HG02938 (cell line): ENCODE measurements around the gene EPB41.
"Not testable (repeated sequence)": the region's sequence is repeated elsewhere in the genome, so short reads cannot be mapped to it uniquely, and the experiment has no call there.

ENCODE experiments used
- ATAC-seq: cut with Tn5 transposase; IDR thresholded peaks from one replicate; pipeline ENCODE4 v1.9.1; 2021; ENCODE audit warnings: mild to moderate bottlenecking, moderate library complexity; ENCODE audit not compliant: unreplicated experiment

The EPB41 gene

DNA sequence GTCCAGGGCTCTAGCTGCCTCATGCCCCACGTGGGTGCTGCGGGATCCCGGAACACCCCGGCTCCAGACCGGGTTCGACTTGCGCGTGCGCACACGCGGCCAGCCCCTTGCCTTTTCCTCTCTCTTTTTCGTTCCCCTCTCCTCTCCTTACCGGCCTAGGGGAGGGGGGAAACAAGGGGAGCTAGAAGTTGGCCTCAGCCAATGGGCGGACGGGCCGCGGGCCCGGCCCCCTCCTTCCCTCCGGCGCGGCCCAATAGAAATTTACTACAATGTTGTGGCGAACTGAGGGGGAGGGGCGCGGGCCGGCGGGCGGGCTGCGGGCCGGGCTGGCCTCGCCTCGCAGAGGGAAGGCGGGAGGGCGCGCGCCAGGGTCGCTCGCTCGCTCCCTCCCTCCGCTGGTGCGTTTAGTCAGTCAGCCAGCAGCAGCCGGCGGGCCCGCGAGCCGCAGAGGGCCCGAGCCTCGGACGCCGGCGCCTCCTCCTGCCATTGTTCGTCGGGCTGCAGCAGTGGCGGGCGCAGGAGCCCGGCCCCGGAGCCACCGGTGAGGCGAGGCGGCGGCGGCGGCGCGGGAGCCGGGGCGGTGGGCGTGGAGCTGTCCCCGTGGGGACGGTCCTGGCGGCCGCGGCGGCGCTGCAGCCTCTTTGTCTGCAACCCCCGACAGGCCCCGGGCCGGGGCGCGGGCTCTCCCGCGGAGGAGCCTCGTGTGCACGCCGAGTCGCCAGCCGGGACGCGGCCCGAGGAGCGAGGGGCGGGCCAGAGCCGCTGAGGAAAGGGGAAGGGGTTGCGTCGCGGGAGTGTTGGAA is at the start of gene EPB41:
TSS of gene EPB41 (plus strand) at position 342 of the 803 bp plus-strand sequence. CDS start 72,869 bp downstream, outside the sequence.
- peak; percentile 80 for ATAC-seq

DNA sequence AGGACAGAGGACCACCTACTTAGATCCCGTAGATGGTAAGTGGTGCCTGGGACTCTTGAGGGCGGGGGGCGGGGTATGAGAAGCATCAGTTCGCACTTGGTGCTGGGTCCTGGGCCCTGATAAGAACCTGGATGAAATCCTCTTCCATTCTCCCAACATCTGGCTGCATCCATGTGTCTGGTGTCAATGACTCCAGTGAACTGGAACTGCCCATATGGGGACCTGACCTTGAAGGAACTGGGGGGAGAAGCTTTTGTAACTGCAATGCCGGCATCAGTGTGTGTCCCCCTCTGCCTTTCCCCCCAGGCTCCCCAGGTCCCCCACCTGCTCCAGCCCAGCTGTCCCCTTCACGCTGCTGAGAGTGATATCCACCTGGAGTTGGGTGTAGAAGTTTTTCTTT is 49.7 kb upstream of the EPB41 start:
- no peak for ATAC-seq

DNA sequence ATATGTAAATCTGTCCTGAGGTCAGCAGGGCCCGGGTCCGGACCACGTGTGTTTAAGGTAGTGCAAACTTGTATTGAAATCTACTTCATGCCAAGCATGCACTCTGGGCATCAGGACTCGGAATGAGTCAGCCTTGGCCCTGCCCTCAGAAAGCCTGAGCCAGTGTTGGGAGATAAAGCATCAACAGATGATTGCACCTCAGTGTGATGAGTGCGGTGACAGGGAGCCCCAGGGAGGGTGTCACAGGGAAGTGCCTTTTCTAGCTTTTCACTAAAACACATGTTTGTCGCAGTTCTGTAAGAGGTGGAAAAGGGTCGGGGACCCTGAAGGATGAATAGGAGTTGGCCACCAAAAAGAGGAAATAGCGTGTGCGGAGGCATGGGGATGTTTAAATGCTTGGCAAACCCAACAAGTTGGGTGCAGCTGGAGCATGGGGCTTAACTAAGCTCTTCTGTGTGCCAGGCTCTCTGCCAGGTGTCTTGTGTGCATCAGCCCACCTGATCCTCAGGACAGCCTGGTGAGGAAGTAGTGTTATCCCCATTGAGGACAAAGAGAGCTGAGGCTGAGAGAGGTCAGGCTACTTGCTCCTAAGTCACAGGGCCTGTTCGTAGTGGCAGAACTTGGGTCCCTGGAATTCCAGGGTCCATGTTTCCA is 48.2 kb upstream of the EPB41 start:
- ATAC-seq = no peak

DNA sequence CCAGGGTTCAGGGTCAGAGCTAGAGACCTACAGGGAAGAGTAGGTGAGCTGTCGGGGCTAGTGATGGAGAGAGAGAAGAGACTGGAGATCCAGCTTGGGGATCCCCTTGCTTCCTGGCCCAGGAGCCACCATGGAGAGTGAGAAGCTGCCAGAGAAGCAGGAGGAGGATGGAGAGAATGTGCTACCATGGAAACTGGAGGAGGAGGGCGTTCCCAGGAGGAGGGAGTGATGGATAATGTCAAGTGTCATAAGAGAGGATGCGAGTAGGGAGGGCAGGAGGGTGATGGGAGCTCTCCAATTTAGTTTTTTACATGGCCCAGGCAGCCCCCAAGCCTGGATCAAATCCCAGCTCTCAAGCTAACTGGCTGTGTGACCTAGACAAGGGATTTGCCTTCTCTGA is 46.5 kb upstream of the EPB41 start:
- ATAC-seq = no peak

DNA sequence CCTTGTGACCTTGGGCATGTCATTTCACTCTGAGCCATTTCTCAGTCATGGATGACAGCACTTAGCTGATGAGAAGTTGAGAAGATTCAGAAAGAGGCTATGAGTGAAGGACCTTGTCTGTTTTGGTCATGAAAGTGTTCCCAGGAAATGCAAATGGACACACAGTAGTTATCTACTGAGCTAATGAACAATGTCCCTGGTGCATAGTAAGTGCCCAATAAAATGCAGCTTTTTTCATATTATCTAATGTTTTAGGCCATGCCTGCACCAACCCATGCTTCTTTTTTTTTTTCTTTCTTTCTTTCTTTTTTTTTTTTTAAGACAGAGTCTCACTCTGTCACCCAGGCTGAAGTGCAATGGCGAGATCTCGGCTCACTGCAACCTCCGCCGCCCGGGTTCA is 44.4 kb upstream of the EPB41 start:
- ATAC-seq = no peak

DNA sequence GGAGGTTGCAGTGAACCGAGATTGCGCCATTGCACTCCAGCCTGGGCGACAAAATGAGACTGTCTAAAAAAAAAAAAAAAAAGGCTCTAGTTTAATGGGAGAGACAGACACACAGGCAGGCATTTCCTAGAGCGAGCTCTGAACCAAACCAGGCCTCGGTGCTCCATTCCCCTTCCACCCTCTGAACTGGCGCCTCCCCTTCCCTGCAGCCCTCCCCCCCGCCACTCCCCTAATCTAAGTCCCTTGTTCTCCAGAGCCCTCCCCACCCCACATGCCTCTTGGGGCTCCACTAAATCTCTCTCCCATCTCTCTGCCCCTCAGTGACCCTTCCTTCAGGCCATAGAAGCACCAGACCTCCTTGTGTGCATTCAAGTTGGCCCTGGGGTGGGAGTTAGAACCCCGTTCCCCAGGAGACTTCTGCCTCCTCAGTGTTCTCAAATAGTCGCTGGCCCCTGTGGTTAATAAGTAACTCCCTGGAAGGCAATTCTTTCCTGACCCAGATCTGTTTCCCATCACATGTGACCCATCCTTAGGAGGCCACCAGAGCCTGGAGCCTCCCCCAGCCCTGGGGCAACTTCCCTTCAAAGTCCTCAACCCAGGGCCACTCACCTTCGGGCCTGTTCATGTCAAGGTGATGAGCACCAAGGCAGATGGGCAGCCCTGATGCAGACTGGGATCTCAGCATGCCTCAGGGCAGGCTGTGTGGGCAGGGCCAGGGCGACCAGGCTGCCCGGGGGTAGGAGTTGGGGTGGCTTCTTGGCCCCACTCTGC is 42.6 kb upstream of the EPB41 start:
- no peak for ATAC-seq

DNA sequence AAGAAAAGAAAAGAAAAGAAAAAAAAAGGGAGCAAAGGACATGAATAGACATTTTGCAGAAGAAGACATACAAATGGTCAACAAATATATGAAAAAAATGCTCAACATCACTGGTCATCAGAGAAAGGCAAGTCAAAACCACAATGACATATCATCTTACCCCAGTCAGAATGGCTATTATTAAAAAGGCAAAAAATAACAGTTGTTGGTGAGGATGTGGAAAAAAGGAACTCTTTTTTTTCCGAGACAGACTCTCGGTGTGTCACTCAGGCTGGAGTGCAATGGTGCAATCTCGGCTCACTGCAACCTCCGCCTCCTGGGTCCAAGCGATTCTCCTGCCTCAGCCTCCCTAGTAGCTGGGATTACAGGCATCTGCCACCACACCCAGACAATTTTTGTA is 39.2 kb upstream of the EPB41 start:
- not testable (repeated sequence) for ATAC-seq

DNA sequence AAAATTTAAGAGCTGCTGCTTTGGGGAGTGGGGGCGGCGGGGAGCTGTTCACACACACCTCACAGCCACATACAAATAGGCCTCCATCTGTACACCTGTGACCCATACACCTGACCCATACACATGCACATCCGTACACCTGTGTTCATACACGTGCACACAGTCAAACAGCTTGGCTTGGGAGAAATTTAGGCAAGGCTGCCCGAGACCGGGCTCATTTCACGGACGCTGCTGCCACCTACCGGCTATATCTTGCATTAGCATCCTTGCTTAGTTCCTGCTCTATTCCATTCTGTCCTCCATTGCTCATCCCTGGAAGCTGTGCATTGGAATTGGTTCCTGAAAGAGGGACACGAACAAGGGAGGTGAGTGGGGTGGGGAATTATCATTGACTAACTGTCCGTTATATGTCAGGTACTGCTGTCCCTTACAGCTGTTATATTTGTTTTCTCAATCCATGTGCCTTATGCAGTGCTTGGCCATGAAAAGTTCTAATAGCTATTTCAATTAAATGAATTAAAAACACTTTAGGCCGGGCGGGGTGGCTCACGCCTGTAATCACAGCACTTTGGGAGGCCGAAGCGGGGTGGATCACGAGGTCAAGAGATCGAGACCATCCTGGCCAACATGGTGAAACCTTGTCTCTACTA is 37.1 kb upstream of the EPB41 start:
- no peak for ATAC-seq

DNA sequence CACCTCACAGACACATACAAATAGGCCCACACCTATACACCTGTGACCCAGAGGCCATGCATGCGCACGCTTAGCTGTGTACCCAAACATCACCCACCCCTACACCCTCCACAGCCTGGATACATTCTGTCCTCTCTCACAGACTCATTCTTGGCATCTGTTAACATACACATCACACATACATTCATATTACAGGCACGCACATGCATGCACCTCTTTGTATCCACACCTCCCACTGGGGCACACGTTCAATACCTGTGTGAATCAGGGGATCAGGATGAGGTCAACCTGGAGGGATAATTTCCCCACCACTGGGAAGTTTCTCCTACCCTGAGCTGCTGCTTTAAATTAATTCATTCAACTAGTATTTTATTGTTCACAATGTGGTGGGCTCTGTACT is 35.6 kb upstream of the EPB41 start:
- no peak for ATAC-seq

DNA sequence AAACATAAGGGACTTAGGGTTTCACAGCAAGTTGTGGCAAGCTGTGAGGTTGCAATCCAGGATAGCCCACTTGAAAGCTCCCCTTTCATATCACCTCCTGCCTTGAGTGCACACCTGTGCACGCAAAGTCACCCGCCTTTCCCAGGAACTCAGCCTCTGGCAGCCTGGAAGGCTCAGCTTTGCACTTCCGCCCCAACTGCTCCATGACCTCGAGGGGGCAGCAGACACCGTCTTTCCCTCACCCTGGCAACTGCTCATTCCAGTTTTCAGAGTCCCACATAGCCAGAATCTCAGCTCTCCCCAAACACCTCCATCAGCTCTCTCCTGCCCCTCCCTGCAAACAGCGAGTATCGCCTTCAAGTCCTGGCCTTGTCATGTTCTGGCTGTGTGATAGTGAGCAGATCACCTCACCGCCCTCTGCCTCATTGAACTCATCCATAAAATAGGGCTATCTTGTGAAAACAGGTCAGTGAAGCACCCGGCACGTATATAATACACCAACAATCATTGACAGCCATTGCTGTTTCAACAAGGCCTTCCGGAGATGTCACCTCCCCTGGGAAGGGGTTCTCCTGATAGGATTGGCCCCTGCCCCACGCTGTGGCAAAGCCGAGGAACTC is 32.2 kb upstream of the EPB41 start:
- no peak for ATAC-seq

DNA sequence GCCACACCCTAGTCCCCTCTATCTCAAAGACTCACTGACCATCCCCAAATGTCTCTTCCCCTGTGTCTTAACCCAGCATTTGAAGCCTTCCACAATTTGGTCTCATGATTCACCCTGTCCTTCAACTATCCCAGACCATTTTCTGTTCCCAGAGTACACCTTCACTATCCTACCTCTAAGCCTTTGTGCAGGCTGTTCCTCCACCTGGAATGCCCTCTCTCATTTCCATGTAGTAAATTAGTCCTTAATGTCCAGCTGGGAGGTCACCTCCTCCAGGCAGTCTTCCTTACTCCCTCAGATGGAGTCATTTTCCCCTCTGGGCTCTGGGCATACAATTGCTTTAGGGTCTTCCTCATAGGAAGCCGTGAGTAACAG is 31.1 kb upstream of the EPB41 start:
- ATAC-seq = no peak

DNA sequence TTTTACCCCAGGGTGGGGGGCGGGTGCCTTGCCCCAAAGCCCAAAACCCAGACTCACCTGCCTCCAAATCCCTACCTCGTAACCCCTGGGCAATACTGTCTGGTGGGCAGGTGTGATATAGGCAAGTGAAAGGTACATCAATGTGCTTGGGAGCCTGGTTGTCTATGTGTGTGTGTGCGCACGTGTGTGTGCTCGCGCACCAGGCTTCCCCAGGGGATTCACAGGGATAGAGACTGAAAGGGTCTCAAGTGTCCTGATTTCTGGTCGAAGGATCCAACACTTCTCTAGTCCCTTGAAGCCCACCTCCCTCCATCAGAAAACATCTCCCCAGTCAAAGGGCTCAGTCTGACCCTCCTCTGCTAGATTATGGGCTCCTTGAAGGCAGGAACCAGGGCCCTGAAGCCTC is 28.9 kb upstream of the EPB41 start:
- no peak for ATAC-seq

DNA sequence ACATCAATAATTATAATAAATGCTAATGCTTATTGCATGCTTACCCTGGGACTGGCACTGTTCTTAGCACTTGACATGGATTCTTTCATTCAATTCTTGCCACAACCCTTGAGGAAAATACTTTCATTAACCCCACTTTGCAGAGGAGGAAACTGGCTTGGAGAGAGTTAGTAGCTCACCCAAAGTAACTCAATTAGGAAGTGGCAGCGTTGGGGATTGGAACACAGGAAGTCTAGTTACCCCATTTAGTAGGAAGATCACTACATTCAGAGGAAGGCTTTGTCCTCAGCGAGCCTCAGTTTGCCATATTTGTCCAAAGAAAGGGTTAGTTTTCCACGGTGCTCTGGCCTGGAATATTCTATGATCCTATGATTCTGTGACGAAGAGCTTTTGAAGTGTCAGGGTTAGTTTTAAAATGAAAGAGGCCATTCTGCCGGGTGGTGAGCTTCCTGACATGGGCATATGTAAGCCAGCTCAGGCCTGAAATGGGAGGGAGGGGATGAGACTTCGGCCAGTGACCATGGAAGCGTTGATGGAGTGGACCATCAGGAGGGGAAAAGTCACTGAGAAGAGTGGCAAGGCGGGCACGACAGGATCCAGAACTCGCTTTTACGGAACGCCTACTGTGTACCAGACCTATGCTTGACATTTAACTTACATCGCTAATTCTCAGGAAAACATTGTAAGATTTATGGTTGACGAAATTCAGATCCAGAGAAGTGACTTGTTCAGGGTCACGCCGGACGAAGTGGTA is 28.2 kb upstream of the EPB41 start:
- ATAC-seq = no peak

DNA sequence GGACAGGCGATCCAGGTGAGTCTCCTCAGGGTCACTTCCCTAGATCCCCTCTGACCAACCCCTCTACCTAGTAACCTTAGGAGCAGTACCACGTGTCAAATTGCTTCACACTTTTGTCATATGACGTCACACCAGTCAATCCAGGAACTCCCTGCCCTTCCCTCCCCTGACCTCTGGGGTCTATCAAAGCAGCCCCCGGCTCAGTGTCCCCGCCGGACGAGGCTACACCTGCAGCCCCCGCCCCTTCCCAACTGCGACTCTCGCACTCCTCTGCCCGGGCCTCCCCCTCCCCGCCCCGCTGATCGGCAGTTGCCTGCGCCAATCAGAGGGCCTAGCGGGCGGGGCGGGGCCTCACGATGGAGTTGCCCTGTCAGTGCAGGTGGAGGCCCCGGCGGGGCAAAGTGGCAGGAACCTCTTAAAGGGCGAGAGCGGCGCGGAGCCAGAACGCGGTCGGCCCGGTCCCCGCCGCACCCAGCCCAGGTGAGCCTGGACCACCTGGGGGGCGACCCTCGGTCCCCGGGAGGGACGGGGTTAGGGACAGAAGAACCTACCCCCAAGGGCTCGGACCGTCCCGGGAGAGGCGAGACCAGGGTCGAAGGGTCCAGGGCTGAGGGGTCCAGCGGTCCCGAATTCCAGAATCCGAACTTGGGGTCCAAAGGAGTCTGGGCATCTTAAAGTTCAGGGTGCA is 27.5 kb upstream of the EPB41 start:
- no peak for ATAC-seq

DNA sequence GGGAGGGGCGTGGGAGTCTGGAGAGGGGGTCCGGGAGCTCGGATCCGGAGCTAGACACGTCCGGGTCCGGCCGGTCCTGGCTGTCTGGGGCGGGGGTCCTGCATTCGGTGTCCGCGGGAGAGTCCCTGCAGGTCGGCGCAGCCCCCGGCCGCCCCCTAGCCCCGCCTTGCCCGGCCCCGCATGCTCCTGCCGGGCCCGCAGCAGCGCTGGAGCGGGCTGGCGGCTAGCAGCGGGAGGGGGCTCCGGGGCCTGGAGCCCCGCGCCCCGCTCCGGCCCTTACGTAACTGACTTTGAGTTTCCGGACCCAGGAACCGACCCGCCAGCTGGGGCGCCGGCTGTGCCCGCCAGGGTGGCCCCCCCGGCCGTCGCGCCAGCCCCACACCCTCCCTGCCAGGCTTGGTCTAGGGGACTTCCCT is 26.9 kb upstream of the EPB41 start:
- ATAC-seq = no peak

DNA sequence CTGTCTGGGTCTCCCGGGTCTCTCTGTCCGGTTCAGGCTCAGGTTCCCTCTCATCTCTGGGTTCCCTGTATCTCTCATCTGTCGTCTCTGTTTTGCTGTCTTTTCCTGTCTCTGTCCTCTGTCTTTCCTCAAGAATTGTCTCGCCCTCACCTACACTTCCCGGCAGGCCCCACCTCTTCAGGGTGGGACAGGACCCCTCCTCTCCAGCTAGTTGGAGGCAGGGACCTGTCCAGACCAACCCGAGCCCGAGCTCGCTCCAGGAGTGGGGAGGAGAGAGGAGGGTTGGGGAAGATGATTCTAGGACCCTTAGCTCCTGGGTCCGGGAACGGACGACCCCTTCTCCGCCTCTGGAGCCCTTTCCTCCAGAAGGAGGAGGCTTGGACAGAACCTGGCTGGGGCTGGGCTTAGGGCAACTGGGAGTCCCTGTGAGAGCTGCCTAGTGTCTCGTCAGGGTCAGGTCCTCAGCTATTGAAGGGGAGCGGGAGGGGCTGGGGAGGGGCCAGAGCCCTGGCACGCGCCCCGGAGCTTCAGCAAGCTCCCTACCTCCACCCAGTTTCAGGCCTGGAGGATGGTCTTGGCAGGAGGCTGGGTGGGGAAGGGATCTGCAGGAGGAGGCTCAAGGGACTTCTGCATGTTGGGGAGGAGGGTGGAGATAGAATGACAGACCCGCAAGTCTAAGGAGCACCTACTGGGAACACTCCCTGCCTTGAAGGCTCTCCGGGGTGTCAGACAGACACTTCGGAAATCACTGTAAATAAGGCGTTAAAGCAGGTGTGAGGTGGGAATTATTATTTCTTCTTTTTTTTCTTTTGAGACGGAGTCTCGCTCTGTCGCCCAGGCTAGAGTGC is 26.3 kb upstream of the EPB41 start:
- no peak for ATAC-seq

DNA sequence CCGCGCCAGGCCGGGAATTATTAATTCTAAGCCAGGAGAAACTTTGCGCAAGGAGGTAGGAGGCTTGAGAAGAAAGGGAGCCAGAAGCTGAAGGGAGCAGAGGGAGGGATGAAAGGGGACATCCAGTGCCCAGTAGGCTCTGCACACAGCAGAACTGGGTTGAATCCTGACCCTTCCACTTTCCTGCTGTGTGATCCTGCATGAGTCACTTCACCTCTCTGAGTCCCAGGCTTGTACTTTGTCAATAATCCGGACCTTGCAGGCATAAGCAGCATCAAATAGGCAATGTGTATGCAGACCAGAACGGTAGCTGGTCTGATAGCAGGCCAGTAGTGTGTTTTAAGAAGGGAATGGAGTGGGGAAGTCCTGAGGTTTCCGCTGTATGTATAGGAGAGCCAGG is 25.5 kb upstream of the EPB41 start:
- no peak for ATAC-seq

DNA sequence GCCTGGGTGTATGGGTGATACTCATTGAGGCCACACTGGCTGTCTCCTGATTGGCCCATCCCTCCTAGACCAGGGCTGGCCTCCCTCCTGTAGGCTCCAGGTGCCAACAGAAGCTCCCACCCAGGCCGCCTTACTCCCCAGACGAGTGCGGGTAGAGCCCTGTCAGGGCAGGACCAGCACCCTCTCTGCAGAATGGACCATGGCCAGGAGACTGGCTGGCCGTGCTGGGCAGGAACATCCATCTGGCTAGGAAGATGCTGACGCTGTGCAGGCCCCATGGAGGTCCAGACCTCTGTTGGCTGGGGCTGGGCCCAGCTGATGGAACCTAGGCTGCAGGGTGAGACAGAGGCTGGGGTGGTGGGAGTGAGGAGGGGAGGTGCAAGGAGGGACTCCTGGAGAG is 25.0 kb upstream of the EPB41 start:
- ATAC-seq = no peak

DNA sequence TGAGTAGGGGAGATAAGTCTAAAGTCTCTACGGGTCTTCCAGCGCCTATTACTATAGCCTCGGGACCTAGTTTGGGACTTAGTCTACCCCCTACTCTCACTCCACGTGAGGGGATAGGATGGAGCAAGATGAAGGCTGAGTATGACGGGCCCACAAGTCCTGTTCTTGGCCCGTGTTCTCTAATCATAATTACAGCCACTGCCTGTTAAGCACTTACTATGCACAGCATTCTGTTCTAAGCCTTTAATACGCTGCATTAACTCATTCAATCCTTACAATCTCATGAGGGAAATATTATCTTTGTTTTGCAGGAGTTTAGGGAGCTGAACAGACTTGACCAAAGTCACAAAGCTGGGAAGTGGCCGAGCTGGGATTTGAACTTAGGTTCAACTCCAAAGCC is 23.9 kb upstream of the EPB41 start:
- no peak for ATAC-seq
